ENCODE results near the gene BCR.
A peak's percentile ranks its signal among the peaks of the same experiment; 100 is the strongest.

The BCR gene

GRCh38 chr22:23277583-23278295, 97.4 kb downstream of the BCR start:
- DNase-seq (ENCODE audit: low read depth), result no peak

GRCh38 chr22:23278883-23279675, 98.8 kb downstream of the BCR start:
- no peak for DNase-seq (ENCODE audit: low read depth)

- no peak for DNase-seq (ENCODE audit: low read depth)
Measured at GRCh38 chr22:23279781-23280180, 99.5 kb downstream of the BCR start.

- no peak for DNase-seq (ENCODE audit: low read depth)
Measured at GRCh38 chr22:23280356-23281052, 100.2 kb downstream of the BCR start.

GRCh38 chr22:23281053-23281405, 100.7 kb downstream of the BCR start:
- no peak for DNase-seq (ENCODE audit: low read depth)

GRCh38 chr22:23281406-23282088, 101.2 kb downstream of the BCR start:
- DNase-seq (ENCODE audit: low read depth), result peak; percentile 43

GRCh38 chr22:23282089-23282501, 101.8 kb downstream of the BCR start:
- DNase-seq (ENCODE audit: low read depth), result no peak

GRCh38 chr22:23282516-23282915, 102.2 kb downstream of the BCR start:
- no peak for DNase-seq (ENCODE audit: low read depth)

GRCh38 chr22:23282986-23283385, 102.7 kb downstream of the BCR start:
- DNase-seq (ENCODE audit: low read depth), result no peak

- no peak for DNase-seq (ENCODE audit: low read depth)
Measured at GRCh38 chr22:23283591-23284503, 103.5 kb downstream of the BCR start.

- DNase-seq (ENCODE audit: low read depth), result no peak
Measured at GRCh38 chr22:23284504-23285033, 104.3 kb downstream of the BCR start.

- no peak for DNase-seq (ENCODE audit: low read depth)
Measured at GRCh38 chr22:23285236-23285635, 104.9 kb downstream of the BCR start.

- DNase-seq (ENCODE audit: low read depth), result no peak
Measured at GRCh38 chr22:23285734-23286133, 105.4 kb downstream of the BCR start.

GRCh38 chr22:23286296-23286695, 106.0 kb downstream of the BCR start:
- DNase-seq (ENCODE audit: low read depth), result no peak

GRCh38 chr22:23287136-23288095, 107.1 kb downstream of the BCR start:
- no peak for DNase-seq (ENCODE audit: low read depth)

GRCh38 chr22:23288301-23289129, 108.2 kb downstream of the BCR start:
- no peak for DNase-seq (ENCODE audit: low read depth)

GRCh38 chr22:23289130-23289503, 108.8 kb downstream of the BCR start:
- DNase-seq (ENCODE audit: low read depth), result no peak

GRCh38 chr22:23289851-23290724, 109.8 kb downstream of the BCR start:
- DNase-seq (ENCODE audit: low read depth), result peak; percentile 25
